ENCODE data around the gene MAP3K7. TPM values are rescaled to one million over a fixed set of nuclear protein-coding genes. Genes with fewer than 3 reads are reported as not detected.

MAP3K7 gene
- total RNA-seq, 1 donor from 2014 or later = 27.2 TPM

GRCh38 chr6:90559931-90560330, 26.9 kb downstream of the MAP3K7 start:
- Mint-ChIP-seq H3K4me3 (no peak overlapping the region), H3K36me3 (ENCODE audit: low read depth) (peaks cover 74% of the 10 kb centered on the region), H3K27me3 (no peaks in the 10 kb centered on the region), H3K4me1 (peaks cover 2% of the 10 kb centered on the region), H3K27ac (no peak overlapping the region), H3K9me3 (no peaks in the 10 kb centered on the region)
- POLR2A ChIA-PET = no interaction called here
- intact Hi-C loops (cut with micrococcal nuclease) = no loop called here
- ATAC-seq (ENCODE audit: low read depth) (no peak), DNase-seq (no peak)
- TF ChIP-seq CTCF (IDR thresholded peaks at IDR 0.05) = no peak
- CTCF ChIA-PET = no interaction called here

GRCh38 chr6:90557006-90557405, 29.9 kb downstream of the MAP3K7 start:
- Mint-ChIP-seq H3K4me1 (no peaks in the 10 kb centered on the region), H3K36me3 (ENCODE audit: low read depth) (peaks cover 71% of the 10 kb centered on the region), H3K27ac (no peak overlapping the region), H3K27me3 (no peaks in the 10 kb centered on the region), H3K9me3 (no peaks in the 10 kb centered on the region), H3K4me3 (no peak overlapping the region)
- intact Hi-C loops (cut with micrococcal nuclease) = no loop called here
- POLR2A ChIA-PET = no interaction called here
- no peak for DNase-seq
- CTCF ChIA-PET = no interaction called here
- no peak for ATAC-seq (ENCODE audit: low read depth)
- TF ChIP-seq CTCF (IDR thresholded peaks at IDR 0.05) = no peak

GRCh38 chr6:90547991-90548390, 38.9 kb downstream of the MAP3K7 start:
- TF ChIP-seq CTCF (IDR thresholded peaks at IDR 0.05) = no peak
- CTCF ChIA-PET = no interaction called here
- peaks cover 22% of the 10 kb centered on the region for H3K4me1 Mint-ChIP-seq
- no peak for ATAC-seq (ENCODE audit: low read depth)
- DNase-seq = no peak
- peaks cover 74% of the 10 kb centered on the region for H3K36me3 Mint-ChIP-seq (ENCODE audit: low read depth)
- no peak overlapping the region for H3K4me3 Mint-ChIP-seq
- H3K27ac Mint-ChIP-seq = no peak overlapping the region
- H3K9me3 Mint-ChIP-seq = no peaks in the 10 kb centered on the region
- POLR2A ChIA-PET = no interaction called here
- no peaks in the 10 kb centered on the region for H3K27me3 Mint-ChIP-seq
- intact Hi-C loops (cut with micrococcal nuclease) = no loop called here

- Mint-ChIP-seq H3K27ac (no peak overlapping the region), H3K27me3 (no peaks in the 10 kb centered on the region), H3K36me3 (ENCODE audit: low read depth) (peaks cover 70% of the 10 kb centered on the region), H3K4me1 (peaks cover 22% of the 10 kb centered on the region), H3K9me3 (no peaks in the 10 kb centered on the region), H3K4me3 (no peak overlapping the region)
- DNase-seq = no peak
- no peak for TF ChIP-seq CTCF (IDR thresholded peaks at IDR 0.05)
- ATAC-seq (ENCODE audit: low read depth) = no peak
- CTCF ChIA-PET = no interaction called here
- intact Hi-C loops (cut with micrococcal nuclease) = no loop called here
- POLR2A ChIA-PET = interaction anchor here (0.6 kb wide), 1 partner anchor 707 kb away, joined by 10 read pairs; no protein-coding TSS in a partner anchor
Measured at GRCh38 chr6:90547079-90547478, 39.8 kb downstream of the MAP3K7 start.

- peaks cover 23% of the 10 kb centered on the region for H3K4me1 Mint-ChIP-seq
- DNase-seq = no peak
- ChIA-PET POLR2A (no interaction called here), CTCF (interaction anchor here (1.3 kb wide), 1 partner anchor 605 kb away, joined by 3 read pairs; no protein-coding TSS in a partner anchor)
- no peak for ATAC-seq (ENCODE audit: low read depth)
- intact Hi-C loops (cut with micrococcal nuclease) = no loop called here
- peak overlapping the region; percentile 74 for H3K27ac Mint-ChIP-seq
- TF ChIP-seq CTCF (IDR thresholded peaks at IDR 0.05) = no peak
- no peaks in the 10 kb centered on the region for H3K27me3 Mint-ChIP-seq
- no peak overlapping the region for H3K4me3 Mint-ChIP-seq
- no peaks in the 10 kb centered on the region for H3K9me3 Mint-ChIP-seq
- H3K36me3 Mint-ChIP-seq (ENCODE audit: low read depth) = peaks cover 63% of the 10 kb centered on the region
Measured at GRCh38 chr6:90545448-90545847, 41.4 kb downstream of the MAP3K7 start.
